NCI-H1105 (cell line): ENCODE results near the gene POLN.
A peak's percentile ranks its signal among the peaks of the same experiment; 100 is the strongest.
"Not testable (repeated sequence)": the region's sequence is repeated elsewhere in the genome, so short reads cannot be mapped to it uniquely, and the experiment has no call there.

ENCODE experiments used
- DNase-seq: peaks from one replicate; lab custom pipeline; 2025; lab: John Stamatoyannopoulos, UW

Gene POLN

DNA sequence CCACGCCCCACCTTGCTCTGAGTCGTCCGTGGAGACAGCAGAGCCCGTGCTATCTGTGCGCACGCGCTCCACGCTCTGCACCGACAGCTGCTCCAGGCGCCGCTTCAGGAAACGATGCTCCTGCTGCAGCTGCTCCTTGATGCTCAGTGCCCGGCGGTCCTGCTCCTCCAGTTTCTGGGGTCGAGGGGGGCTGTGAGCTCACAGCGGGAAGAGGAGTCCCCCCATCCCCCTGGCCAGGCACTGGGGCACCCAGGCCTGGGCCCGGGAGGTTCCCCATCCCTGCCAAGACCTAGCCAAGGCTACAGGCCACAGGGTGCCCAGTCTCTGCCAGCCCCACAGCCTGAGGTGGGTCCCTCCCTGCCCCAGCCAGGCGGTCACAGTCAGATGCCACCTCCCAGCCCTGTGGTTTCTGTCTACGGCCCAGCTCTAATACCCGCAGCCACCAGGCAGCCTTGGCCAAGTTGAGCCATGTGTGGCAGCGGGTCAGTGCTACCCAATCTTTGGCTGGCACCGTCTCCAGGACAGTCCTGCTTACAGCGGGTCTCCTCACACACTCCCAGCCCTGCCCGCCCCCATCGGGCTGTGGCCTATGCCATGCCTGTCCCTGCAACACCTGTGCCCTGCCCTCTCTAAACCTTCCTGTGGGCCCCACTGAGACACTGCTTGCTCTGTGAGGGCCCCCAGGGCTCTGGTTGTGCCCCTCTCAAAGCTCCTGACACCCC is 9.3 kb upstream of the POLN start:
- DNase-seq = no peak

DNA sequence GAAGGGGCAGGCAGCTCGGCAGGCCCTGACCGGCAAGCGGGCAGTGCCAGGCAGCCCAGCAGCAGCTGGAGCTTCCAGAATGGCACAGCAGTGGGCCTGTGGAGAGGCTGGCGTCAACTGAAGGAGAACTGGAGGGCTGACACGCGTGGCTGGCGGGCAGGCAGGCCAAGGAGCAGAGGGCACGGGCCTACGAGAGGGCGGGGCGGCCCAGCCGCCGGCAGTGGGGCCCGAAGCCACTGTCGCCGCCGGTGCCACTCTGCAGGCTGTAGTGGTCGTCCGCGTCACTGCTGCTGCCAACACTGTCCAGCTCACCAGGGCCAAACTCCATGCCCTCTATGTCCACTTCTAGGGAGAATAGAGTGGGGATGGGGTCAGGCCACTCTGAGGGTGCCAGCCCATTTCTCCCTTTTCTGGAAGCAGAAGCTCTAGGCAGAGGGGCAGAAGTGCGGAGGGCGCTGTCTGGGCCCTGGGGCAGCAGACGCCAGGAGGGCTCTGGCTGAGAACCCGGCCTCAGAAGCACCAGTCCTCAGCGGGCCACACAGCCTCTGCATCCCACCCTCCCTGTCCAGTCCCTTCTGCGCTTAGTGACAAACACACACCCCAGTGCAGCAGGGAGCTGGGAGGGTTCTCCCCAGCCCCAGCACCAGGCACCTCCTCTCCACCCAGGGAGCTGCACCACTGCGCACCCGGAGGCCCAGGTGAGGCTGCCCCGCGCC is 8.6 kb upstream of the POLN start:
- DNase-seq = no peak

DNA sequence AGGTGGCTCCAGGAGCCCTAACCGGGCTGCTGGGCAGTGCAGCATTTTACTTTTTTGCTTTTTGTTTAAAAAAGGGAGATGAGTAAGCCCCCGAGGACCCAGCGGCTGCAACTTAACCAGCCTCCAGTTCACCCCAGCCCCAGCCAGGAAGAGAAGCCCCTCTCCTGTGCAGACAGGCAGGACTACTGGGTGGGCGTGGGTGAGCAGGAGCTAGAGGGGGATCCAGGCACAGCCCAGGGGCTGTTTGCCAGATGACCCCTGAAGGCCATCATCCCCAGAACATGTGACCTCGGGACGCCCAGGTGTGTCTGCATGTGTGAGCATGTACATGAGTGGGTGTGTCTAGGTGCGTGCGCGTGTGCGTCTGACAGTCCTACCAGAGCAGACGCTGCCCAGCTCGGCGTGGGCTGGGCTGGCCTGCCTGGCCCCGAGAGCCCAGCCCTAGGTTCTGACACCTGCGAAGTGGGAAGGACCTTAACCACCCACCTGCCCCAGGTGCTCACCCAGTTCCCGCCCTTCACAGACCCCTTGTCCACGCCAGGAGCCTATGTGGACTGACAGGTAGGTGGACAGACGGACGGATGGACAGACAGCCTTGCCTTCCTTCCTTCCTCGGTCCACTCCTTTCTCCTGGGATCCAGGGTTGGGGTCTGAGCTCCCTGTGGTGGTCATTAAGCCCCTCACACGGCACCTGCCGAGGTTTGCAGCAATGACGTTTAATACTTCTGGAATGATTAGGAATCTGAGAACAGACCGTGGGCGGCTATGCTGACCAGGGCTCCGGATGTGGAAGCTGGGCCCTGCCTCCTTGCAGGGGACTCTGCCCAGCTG is 7.8 kb upstream of the POLN start:
- no peak for DNase-seq

DNA sequence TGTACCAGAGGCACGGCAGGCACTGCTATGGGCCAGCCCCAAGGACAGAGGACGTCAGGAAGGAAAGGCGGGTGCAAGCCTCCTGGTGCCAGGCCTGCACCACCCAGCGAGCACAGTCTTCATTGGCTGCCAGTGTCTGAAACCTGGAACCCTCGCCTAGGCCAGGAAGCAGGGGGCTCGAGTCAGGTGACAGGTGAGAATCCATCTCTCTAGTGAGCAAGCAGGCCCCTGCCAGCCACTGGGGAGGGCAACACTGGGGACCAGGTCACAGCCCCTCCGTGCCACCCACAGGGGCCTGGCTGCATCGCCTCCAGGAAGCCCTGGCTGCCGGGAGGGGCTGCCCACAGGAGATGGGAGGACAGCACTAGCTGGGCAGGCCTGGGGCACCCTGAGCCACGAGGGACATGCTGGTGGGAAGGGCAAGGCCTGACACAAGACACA is 6.9 kb upstream of the POLN start:
- no peak for DNase-seq

DNA sequence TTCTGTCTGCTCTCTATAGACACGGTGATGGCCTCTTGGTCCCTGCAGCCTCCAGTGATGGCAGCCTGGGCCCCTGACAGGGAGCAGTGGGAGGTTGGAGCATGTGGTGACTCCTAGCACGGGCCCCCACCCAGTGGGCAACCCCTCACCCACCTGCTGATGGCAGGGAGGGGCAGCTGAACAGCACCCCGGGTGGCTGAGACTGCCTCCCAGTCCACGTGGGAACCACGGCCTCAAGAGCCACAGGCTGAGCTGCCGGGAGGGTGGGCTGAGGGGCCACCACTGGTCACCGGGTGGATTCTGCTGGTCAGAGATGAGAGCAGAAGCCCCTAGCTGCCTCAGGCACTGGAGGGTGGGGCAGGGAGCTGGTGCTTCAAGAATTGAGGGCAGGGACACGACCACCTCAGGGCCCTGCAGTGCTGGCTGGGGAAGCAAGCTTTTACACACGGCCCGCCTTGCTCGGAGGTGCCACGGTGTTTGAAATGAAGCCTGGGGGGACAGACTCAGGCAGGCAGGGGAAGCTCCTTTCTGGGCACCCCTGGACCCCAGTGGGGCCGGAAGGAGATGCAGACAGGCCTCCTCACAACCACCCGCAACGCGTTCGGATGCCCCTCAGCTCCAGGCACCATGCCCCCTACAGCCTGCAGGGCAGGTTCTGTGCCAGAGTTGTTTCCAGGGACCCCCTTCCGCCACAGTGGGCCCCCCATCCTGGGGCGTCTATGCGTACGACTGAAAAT is 6.3 kb upstream of the POLN start:
- DNase-seq = no peak

DNA sequence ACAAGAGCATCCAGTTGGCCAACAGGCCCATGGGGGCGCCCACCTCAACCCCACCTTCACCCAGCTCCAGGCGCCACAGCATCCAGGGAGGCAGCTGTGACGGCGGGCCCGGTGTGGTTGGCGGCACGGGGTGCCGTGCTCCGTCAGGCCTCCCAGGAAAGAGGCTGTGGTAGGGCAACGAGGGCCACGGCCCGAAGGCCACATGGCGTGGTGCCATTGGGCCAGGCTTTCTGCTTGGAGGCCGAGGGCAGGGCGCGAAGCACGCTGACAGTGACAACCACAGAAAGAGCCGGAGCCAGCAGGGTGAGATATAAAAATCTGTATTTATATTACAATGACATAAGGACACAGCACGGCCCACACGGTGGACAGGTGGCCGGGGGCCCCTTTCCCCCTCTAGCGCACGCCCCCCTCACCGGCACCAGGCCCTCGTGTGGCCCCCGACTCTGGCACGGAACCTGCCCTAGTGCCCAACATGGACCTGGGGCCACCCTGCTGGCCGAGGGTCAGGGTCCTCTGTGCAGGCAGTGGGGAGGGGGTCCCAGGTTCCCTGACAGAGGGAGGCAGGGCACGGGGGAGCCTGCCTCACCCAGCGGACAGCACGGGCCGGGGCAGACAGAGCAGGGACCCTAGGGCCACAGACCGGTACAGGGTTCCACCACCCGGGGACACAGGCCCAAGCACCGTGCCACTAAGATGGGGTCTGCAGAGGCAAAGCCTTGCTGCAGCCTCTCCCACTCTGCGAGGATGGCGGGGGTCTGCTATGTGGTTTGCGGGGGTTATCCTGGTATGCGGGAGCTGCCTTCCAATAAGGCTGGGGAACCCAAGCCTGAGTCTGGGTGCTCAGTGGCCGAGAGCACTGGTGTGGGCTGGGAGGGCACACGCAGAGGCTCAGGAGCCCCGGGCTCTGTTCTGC is 5.5 kb upstream of the POLN start:
- DNase-seq = no peak

- DNase-seq = no peak
These were observed 4.6 kb upstream of the POLN start for GRCh38 chr4:2246384-2247127.

DNA sequence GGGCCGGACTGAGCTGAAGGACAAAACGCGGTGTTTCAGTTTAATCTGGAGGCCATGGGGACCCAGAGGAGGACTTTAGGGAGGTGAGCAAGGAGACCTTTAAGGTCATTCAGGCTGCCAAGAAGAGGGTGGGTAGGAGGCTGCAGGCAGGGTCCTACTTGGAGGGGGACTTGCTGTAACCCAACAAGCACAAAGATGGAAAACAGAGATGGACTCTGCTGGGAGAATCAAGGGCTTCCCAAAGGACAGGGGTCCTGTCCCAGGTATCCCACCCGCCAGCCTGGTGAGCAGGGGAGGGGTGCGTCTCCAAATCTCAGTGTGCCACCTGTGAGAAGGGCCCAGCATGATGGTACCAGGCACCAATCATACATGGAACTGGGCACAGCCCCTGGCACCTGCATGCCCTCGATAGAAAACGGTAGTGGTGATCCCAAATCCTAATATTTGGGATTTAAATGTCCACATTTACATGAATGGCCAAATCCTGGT is 3.9 kb upstream of the POLN start:
- no peak for DNase-seq

GRCh38 chr4:2245057-2245786 is 3.3 kb upstream of the POLN start:
- DNase-seq = no peak

DNA sequence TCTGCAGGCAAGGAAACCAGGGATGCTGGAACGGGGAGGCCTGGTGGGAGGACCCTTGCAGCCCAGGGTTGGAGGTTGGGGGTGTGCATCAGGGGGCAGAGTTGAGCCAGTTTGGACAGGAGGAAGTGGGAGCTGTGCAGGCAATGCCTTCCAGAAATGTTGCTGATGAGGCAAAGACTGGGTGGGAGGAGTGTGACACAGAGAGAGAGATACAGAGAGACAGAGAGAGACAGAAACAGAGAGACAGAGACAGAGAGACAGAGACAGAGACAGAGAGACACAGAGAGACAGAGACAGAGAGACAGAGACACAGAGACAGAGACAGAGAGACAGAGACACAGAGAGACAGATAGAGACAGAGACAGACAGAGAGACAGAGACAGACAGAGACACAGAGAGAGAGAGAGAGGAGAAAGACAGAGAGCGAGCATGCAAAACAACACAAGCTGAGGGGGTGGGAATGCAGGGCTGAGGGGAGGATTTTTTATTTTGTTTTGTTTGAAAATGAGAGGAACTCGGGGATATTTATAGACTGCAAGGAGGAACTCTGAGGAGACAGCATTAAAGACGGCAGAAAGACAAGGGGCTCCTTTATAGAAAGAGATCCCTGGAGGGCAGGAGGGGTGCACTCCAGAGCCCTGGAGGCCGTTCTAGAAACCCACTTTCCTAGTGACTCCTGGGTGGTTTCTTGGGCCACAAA is 1.9 kb upstream of the POLN start:
- no peak for DNase-seq

DNA sequence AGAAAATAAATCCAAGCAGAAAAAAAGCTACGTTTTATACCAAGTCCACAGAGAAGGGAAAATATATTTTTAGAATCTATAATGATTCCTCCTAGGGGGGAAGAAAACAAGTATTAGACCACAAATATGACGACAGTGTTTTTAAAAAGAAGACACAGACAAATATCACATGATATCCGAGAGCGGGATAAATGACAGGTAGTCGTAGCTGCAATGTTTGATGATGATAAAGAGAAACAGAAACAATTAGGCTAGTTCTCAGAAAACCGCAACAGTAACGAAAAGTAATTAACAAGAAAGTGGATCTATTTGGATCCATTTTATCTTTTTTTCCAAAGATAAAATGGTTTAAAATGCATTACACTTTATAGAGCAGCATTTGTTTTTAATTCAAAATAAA is 918 bp downstream of the POLN start:
- no peak for DNase-seq

GRCh38 chr4:2236944-2237666 is 4.8 kb downstream of the POLN start:
- no peak for DNase-seq

GRCh38 chr4:2231082-2231481 is 10.8 kb downstream of the POLN start:
- DNase-seq = no peak

DNA sequence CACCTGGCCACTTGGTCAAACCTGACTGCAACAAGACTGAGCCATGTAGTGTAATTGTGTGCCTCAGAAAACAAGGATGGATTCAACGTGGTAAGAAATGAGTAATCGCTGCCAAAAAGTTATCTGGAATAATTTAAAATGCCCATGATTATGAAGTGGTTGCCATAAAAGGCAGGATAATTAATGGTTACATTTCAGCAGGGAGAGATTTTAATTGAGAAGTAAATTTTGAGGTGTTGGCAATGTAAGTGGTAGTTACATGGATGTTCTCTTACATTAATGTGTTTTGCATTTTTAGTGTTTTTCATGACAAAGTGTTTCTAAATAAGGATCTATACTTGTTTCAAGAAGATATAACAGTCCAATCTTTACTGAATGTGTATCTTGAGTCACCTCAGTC is 15.7 kb downstream of the POLN start:
- DNase-seq = peak; percentile 37

DNA sequence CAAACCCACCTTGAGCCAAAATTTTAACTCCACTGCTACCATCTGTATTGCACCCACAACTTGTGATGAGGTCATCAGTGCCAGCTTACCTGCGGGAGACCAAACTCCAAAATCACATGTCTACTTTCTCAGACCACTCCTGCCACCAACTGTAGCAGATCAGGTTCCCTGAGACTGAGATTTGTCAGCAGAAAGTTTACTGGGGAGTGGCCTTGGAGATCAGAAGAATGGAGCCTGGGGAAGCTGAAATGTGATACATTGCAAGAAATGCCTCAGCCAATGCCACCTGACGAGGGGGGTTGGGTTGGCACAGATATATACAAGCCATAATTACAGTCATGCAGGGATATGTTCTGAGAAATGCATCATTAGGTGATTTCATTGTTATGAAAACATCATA is 19.1 kb downstream of the POLN start:
- no peak for DNase-seq

DNA sequence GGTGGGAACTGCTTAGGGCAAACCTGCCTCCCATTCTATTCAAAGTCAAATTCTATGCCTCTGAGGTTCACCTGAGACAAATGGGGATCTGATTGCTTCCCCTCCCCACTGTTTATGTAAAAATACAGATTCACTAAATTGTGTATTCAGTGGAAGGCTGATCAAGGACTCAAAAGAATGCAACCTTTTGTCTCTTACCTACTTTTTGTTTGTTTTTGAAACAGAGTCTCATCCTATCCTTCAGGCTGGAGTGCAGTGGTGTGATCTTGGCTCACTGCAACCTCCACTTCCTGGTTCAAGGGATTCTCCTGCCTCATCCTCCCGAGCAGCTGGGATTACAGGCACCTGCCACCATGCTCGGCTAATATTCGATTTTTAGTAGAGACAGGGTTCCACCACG is 20.5 kb downstream of the POLN start:
- DNase-seq = not testable (repeated sequence)

GRCh38 chr4:2220016-2220630 is 21.8 kb downstream of the POLN start:
- peak; percentile 47 for DNase-seq
